Mesendoderm (in vitro differentiated cells): ENCODE results near the gene SEMA3C.

Experiments
- DNase-seq: peaks from one replicate; pipeline ENCODE4 v3.0.0; 2013
- H2AK5ac ChIP-seq: 2 replicates; pipeline ENCODE4 v1.6.1; 2013; ENCODE audit warnings: low read length, inconsistent platforms
- H2BK120ac ChIP-seq: 2 replicates; pipeline ENCODE4 v1.6.1; 2013; ENCODE audit warnings: low read depth, mild to moderate bottlenecking, low read length, moderate library complexity, mixed read lengths
- H2BK15ac ChIP-seq: replicated peaks from 2 replicates; pipeline ENCODE4 v1.6.1; 2013; ENCODE audit warnings: low read depth, mild to moderate bottlenecking, moderate library complexity
- H2BK5ac ChIP-seq: 2 replicates; pipeline ENCODE4 v1.6.1; 2013; ENCODE audit warnings: low read length, inconsistent platforms
- H3K18ac ChIP-seq: 2 replicates; pipeline ENCODE4 v1.6.1; 2013; ENCODE audit warnings: mild to moderate bottlenecking, low read length, mixed read lengths
- H3K23ac ChIP-seq: one replicate; pipeline ENCODE4 v1.6.1; 2013; ENCODE audit warnings: low read length
- H3K27ac ChIP-seq: 2 replicates; pipeline ENCODE4 v1.5.1; 2013; ENCODE audit warnings: low read depth, mild to moderate bottlenecking, inconsistent platforms, low read length, moderate library complexity
- H3K27me3 ChIP-seq: 2 replicates; pipeline ENCODE4 v1.6.1; 2013; ENCODE audit warnings: low read length, control low read depth, mild to moderate bottlenecking, inconsistent platforms; ENCODE audit not compliant: insufficient read depth, poor library complexity
- H3K36me3 ChIP-seq: 2 replicates; pipeline ENCODE4 v1.6.1; 2013; ENCODE audit warnings: low read length, inconsistent platforms; ENCODE audit not compliant: control insufficient read depth, insufficient read depth
- H3K4ac ChIP-seq: one replicate; pipeline ENCODE4 v1.6.1; 2013; ENCODE audit warnings: low read depth, mild to moderate bottlenecking, low read length, moderate library complexity
- H3K4me1 ChIP-seq: 2 replicates; pipeline ENCODE4 v1.6.1; 2013; ENCODE audit warnings: low read depth, low read length, inconsistent platforms; ENCODE audit not compliant: control insufficient read depth
- H3K4me2 ChIP-seq: 2 replicates; pipeline ENCODE4 v1.6.1; 2013; ENCODE audit warnings: low read length
- H3K4me3 ChIP-seq: 2 replicates; pipeline ENCODE4 v1.5.1; 2013; ENCODE audit warnings: mild to moderate bottlenecking, low read length
- H3K56ac ChIP-seq: one replicate; pipeline ENCODE4 v1.6.1; 2013; ENCODE audit warnings: low read length
- H3K79me1 ChIP-seq: 2 replicates; pipeline ENCODE4 v1.6.1; 2013; ENCODE audit warnings: low read length, inconsistent platforms
- H3K79me2 ChIP-seq: 2 replicates; pipeline ENCODE4 v1.6.1; 2013; ENCODE audit warnings: mild to moderate bottlenecking, low read length; ENCODE audit not compliant: control insufficient read depth, insufficient read depth
- H3K9ac ChIP-seq: 2 replicates; pipeline ENCODE4 v1.6.1; 2013; ENCODE audit warnings: low read length, inconsistent platforms
- H4K5ac ChIP-seq: one replicate; pipeline ENCODE4 v1.6.1; 2013; ENCODE audit warnings: low read length
- H4K8ac ChIP-seq: one replicate; pipeline ENCODE4 v1.6.1; 2013; ENCODE audit warnings: low read depth, mild to moderate bottlenecking, control low read depth, low read length, moderate library complexity
- WGBS: extraction: QIAGEN DNeasy Blood & Tissue Kit; methylation state at CpG from one replicate; pipeline ENCODE4 v1.1.7; 2013; ENCODE audit warnings: low lambda C conversion rate, missing lambda C conversion rate; ENCODE audit not compliant: insufficient coverage; ENCODE audit errors: extremely low coverage; 5-methylcytosine and 5-hydroxymethylcytosine counted together

The SEMA3C gene

DNA sequence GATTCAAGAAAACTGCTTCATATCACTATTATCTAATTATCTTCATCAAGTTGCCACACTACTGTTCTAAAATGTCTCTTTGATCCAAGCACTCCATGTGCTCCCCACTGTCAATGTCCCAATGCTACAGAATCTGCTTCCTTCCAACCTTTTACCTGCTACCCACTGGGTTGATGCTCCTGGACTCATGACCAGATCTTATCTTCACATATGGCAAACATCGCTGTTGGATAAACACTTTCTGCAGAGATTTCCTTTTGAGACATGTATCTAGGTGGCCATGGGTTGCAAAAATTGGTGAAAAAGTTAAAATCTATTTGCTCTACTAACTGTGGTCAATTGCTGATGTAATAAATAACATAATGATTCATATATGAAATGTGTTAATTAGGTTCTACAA is 24.5 kb upstream of the SEMA3C start:
- Histone ChIP-seq H2BK15ac (no peak overlapping the region), H3K23ac (no peak overlapping the region), H3K27me3 (no peaks in the 10 kb centered on the region), H3K56ac (no peak overlapping the region), H2BK5ac (no peak overlapping the region), H4K5ac (no peak overlapping the region), H3K4me2 (no peak overlapping the region), H3K18ac (no peak overlapping the region), H2AK5ac (no peak overlapping the region), H2BK120ac (no peak overlapping the region), H3K27ac (no peak overlapping the region), H4K8ac (no peak overlapping the region), H3K9ac (no peak overlapping the region), H3K36me3 (no peaks in the 10 kb centered on the region), H3K4ac (no peak overlapping the region), H3K4me1 (no peaks in the 10 kb centered on the region), H3K4me3 (no peak overlapping the region), H3K79me1 (no peaks in the 10 kb centered on the region), H3K79me2 (no peaks in the 10 kb centered on the region)
- no peak for DNase-seq
- WGBS: no CpG with 5 or more reads among the region's 1 CpG

DNA sequence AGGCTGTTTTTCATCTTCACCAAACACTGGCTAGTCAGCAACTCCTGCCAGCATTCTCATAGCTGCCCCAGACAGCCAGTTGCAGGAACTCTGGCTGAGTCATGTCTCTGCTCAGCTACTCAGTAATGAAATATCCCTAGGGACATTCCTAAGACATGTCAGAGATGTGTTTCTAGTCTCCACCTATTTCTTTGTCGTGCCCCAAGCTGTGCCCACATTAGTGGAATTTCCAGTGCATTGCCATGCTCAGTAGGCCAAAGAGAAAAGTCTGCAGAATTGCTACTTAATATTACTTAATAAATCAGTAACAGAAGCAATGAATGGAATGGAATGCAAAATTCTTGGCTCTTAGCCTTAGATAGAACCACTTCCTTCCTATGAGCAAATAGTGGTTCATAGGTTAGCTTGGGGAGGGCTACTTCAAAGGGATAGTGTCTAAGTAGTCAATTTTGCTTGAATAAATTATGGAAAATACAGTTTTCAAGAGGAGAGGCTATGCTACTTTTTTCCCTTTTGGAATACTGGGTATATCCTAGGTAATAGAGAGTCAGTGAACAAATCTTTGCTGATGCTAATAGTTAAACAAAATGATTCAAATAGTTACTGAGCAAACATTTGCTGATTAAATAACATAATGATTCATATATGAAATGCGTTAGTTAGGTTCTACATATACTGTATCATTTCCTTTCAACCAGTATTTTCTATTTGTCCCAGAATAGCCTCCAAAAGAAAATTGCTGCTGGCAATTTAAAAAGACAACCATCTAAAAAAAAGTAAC is 23.6 kb upstream of the SEMA3C start:
- Histone ChIP-seq H4K5ac (no peak overlapping the region), H3K27me3 (no peaks in the 10 kb centered on the region), H3K18ac (no peak overlapping the region), H3K27ac (no peak overlapping the region), H3K4me2 (no peak overlapping the region), H3K79me2 (no peaks in the 10 kb centered on the region), H2AK5ac (no peak overlapping the region), H2BK5ac (no peak overlapping the region), H3K36me3 (no peaks in the 10 kb centered on the region), H3K4ac (no peak overlapping the region), H3K56ac (no peak overlapping the region), H2BK15ac (no peak overlapping the region), H3K23ac (no peak overlapping the region), H3K4me3 (no peak overlapping the region), H2BK120ac (no peak overlapping the region), H3K79me1 (no peaks in the 10 kb centered on the region), H3K4me1 (no peaks in the 10 kb centered on the region), H4K8ac (no peak overlapping the region), H3K9ac (no peak overlapping the region)
- peak; percentile 89 for DNase-seq
- WGBS: no CpG with 5 or more reads among the region's 2 CpGs

- Histone ChIP-seq H3K4me3 (no peak overlapping the region), H3K79me2 (no peaks in the 10 kb centered on the region), H3K27ac (no peak overlapping the region), H3K79me1 (no peaks in the 10 kb centered on the region), H4K5ac (no peak overlapping the region), H3K23ac (no peak overlapping the region), H2BK15ac (no peak overlapping the region), H3K4me2 (no peak overlapping the region), H2AK5ac (no peak overlapping the region), H3K27me3 (no peaks in the 10 kb centered on the region), H2BK5ac (no peak overlapping the region), H3K36me3 (no peaks in the 10 kb centered on the region), H3K4ac (no peak overlapping the region), H3K4me1 (no peaks in the 10 kb centered on the region), H4K8ac (no peak overlapping the region), H3K9ac (no peak overlapping the region), H3K56ac (no peak overlapping the region), H2BK120ac (no peak overlapping the region), H3K18ac (no peak overlapping the region)
- DNase-seq: no peak
- WGBS: no CpG with 5 or more reads among the region's 4 CpGs
These were observed 22.4 kb upstream of the SEMA3C start for GRCh38 chr7:80941208-80941758.

- no peaks in the 10 kb centered on the region for H3K79me2 ChIP-seq
- no peaks in the 10 kb centered on the region for H3K4me1 ChIP-seq
- H3K36me3 ChIP-seq: no peaks in the 10 kb centered on the region
- no peak overlapping the region for H3K9ac ChIP-seq
- no peak overlapping the region for H4K5ac ChIP-seq
- no CpG with 5 or more reads among the region's 3 CpGs for WGBS
- H3K79me1 ChIP-seq: no peaks in the 10 kb centered on the region
- no peak overlapping the region for H3K4ac ChIP-seq
- no peak overlapping the region for H3K18ac ChIP-seq
- no peak for DNase-seq
- no peak overlapping the region for H3K56ac ChIP-seq
- H2BK15ac ChIP-seq: no peak overlapping the region
- no peak overlapping the region for H2BK120ac ChIP-seq
- H4K8ac ChIP-seq: no peak overlapping the region
- H3K23ac ChIP-seq: no peak overlapping the region
- H2BK5ac ChIP-seq: no peak overlapping the region
- H3K4me2 ChIP-seq: no peak overlapping the region
- no peak overlapping the region for H2AK5ac ChIP-seq
- H3K27ac ChIP-seq: no peak overlapping the region
- no peaks in the 10 kb centered on the region for H3K27me3 ChIP-seq
- H3K4me3 ChIP-seq: no peak overlapping the region
These were observed 21.8 kb upstream of the SEMA3C start for GRCh38 chr7:80940539-80941207.

DNA sequence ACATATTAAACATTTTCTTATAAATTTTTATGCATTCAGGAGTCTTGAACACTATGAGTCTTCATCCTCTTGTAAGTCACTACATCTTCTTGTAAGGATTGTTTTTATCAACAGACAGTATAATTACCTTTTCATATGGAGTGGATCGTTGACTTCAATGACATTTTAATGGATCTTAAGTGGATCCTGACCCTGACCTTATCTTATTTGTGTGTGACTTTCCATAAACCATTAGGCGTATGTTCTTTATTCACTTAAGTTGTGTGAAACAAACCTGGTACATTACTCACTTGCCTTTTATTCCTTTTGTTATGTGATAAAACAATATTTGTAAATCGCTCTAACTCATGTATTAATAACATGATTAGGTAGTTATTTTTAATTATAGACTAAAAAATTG is 18.5 kb upstream of the SEMA3C start:
- no peak for DNase-seq
- no peaks in the 10 kb centered on the region for H3K36me3 ChIP-seq
- no peak overlapping the region for H3K4me2 ChIP-seq
- no peak overlapping the region for H4K8ac ChIP-seq
- no peak overlapping the region for H3K56ac ChIP-seq
- H2BK120ac ChIP-seq: no peak overlapping the region
- no peak overlapping the region for H2BK5ac ChIP-seq
- no peak overlapping the region for H2AK5ac ChIP-seq
- H3K4ac ChIP-seq: no peak overlapping the region
- WGBS: no CpG with 5 or more reads among the region's 3 CpGs
- no peak overlapping the region for H3K18ac ChIP-seq
- H2BK15ac ChIP-seq: no peak overlapping the region
- no peaks in the 10 kb centered on the region for H3K79me2 ChIP-seq
- H3K9ac ChIP-seq: no peak overlapping the region
- H3K4me1 ChIP-seq: no peaks in the 10 kb centered on the region
- H3K23ac ChIP-seq: no peak overlapping the region
- H3K27me3 ChIP-seq: no peaks in the 10 kb centered on the region
- no peaks in the 10 kb centered on the region for H3K79me1 ChIP-seq
- no peak overlapping the region for H3K27ac ChIP-seq
- H3K4me3 ChIP-seq: no peak overlapping the region
- no peak overlapping the region for H4K5ac ChIP-seq
